LHCN-M2 (cell line): Measurements from ENCODE around the gene TECPR2. TPM values are rescaled to one million over a fixed set of nuclear protein-coding genes. Genes with fewer than 3 reads are reported as not detected.
"Not testable (repeated sequence)": the region's sequence is repeated elsewhere in the genome, so short reads cannot be mapped to it uniquely, and the experiment has no call there.

Source experiments
- DNase-seq: peaks from one replicate; pipeline ENCODE4 v3.0.0-alpha.2; 2012; ENCODE audit warnings: low read depth
- total RNA-seq: library from RNA; depleted of rRNA; stranded (reverse); fragments of >200 nt; gene quantifications from 2 replicates; pipeline ENCODE4 v1.2.3, GENCODE V29; 2014

TECPR2 gene
- total RNA-seq, 1 experiment from 2014 or later: 20.4 TPM

- peak; percentile 56 for DNase-seq
Observed at GRCh38 chr14:102525219-102525928, 162.6 kb downstream of the TECPR2 start.

- no peak for DNase-seq
Observed at GRCh38 chr14:102525929-102526497, 163.3 kb downstream of the TECPR2 start.

- no peak for DNase-seq
Observed at GRCh38 chr14:102528431-102529170, 165.9 kb downstream of the TECPR2 start.

GRCh38 chr14:102530828-102531478, 168.2 kb downstream of the TECPR2 start:
- no peak for DNase-seq

- no peak for DNase-seq
Observed at GRCh38 chr14:102532204-102532658, 169.5 kb downstream of the TECPR2 start.

- no peak for DNase-seq
Observed at GRCh38 chr14:102537981-102538601, 175.3 kb downstream of the TECPR2 start.

GRCh38 chr14:102538602-102539543, 176.1 kb downstream of the TECPR2 start:
- DNase-seq: no peak

- no peak for DNase-seq
Observed at GRCh38 chr14:102539544-102540314, 177.0 kb downstream of the TECPR2 start.

GRCh38 chr14:102540315-102541028, 177.7 kb downstream of the TECPR2 start:
- DNase-seq: no peak

GRCh38 chr14:102541029-102541491, 178.3 kb downstream of the TECPR2 start:
- not testable (repeated sequence) for DNase-seq

- no peak for DNase-seq
Observed at GRCh38 chr14:102541771-102542170, 179.0 kb downstream of the TECPR2 start.

- DNase-seq: no peak
Observed at GRCh38 chr14:102544046-102544746, 181.5 kb downstream of the TECPR2 start.

- no peak for DNase-seq
Observed at GRCh38 chr14:102544747-102545460, 182.2 kb downstream of the TECPR2 start.

GRCh38 chr14:102545461-102546265, 182.9 kb downstream of the TECPR2 start:
- DNase-seq: no peak

- no peak for DNase-seq
Observed at GRCh38 chr14:102548616-102549240, 186.0 kb downstream of the TECPR2 start.

GRCh38 chr14:102550927-102551401, 188.2 kb downstream of the TECPR2 start:
- not testable (repeated sequence) for DNase-seq
